ENCODE measurements around the gene ST6GAL1.
A peak's percentile ranks its signal among the peaks of the same experiment; 100 is the strongest.

ST6GAL1 gene

DNA sequence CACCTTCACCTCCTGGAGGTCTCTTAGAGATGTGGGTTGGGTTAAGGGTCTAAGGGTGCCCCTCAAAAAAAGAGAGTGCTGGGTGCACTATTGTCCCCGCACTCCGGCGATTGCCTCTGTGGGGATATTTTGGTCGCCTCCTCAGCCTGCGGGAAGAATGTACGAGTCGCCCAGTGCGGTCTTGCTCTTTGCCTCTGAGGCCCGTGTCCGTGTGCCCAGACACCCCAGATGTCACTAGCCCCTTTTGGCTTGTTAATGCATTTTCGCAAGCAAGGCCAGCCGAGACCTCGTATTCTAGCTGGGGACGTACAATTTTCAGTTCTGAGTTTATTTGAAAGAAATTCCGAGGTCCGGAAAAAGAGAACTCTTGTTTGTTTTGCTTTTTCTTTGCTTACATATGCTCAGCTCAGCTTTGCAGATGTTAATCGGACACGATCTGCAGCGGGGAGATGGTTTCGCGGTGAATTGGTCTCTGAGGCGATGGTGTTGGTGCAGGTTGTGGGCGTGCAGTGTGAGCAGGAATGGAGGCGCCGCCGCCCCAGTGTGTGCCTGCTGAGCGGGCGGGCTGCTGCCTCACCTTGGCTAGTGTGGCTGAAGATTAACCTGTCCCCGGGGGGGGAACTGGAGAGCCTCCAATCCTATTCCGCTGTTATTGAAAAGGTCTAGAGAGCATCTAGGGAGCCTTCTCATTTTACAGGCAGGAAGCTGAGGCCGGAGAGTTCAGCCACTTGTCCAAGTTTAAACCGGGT lies 1.4 kb downstream of the ST6GAL1 start:
- peak; percentile 56 for DNase-seq (ENCODE audit: low spot score)
- TF ChIP-seq, protein P1, sequence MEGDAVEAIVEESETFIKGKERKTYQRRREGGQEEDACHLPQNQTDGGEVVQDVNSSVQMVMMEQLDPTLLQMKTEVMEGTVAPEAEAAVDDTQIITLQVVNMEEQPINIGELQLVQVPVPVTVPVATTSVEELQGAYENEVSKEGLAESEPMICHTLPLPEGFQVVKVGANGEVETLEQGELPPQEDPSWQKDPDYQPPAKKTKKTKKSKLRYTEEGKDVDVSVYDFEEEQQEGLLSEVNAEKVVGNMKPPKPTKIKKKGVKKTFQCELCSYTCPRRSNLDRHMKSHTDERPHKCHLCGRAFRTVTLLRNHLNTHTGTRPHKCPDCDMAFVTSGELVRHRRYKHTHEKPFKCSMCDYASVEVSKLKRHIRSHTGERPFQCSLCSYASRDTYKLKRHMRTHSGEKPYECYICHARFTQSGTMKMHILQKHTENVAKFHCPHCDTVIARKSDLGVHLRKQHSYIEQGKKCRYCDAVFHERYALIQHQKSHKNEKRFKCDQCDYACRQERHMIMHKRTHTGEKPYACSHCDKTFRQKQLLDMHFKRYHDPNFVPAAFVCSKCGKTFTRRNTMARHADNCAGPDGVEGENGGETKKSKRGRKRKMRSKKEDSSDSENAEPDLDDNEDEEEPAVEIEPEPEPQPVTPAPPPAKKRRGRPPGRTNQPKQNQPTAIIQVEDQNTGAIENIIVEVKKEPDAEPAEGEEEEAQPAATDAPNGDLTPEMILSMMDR (IDR thresholded peaks at IDR 0.05; ENCODE audit: extremely low read depth, missing control alignments): no peak

- TF ChIP-seq, protein P1 (IDR thresholded peaks at IDR 0.05; ENCODE audit: extremely low read depth, missing control alignments): no peak
- no peak for DNase-seq (ENCODE audit: low spot score)
Measured at GRCh38 chr3:186932281-186933181, 2.2 kb downstream of the ST6GAL1 start.

DNA sequence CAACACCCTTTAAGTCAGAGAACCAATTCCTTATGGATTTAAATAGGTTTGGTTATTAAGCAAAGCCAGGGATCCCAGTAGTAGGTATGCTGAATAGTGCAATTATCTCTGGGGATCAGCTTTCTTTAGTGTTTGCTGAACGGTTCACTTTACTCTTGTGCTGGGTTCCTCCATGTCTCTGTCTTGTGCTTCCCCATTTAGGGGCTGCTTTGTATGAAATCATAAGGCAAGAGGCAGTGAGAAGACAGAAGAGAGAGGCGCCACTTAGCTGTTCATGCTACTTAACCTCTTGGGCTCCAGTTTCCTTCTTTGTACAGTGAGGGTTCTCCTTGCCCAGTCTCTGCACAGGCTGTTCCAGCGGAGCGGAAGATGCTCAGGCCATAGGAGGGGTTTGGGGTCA lies 3.5 kb downstream of the ST6GAL1 start:
- no peak for DNase-seq (ENCODE audit: low spot score)
- TF ChIP-seq, protein P1 (IDR thresholded peaks at IDR 0.05; ENCODE audit: extremely low read depth, missing control alignments): no peak

DNA sequence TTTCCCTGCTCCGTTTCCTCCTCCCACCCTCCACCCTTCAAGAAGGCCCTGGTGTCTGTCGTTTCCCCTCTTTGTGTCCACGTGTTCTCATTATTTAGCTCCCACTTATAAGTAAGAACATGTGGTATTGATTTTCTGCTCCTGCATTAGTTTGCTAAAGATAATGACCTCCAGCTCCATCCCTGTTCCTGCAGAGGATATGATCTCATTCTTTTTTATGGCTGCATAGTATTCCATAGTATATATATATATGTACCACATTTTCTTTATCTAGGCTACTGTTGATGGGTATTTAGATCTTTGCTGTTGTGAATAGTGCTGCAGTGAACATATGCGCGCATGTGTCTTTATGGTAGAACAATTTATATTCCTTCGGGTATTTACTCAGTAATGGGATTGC lies 4.8 kb downstream of the ST6GAL1 start:
- TF ChIP-seq, protein P1 (IDR thresholded peaks at IDR 0.05; ENCODE audit: extremely low read depth, missing control alignments): no peak
- DNase-seq (ENCODE audit: low spot score): no peak

DNA sequence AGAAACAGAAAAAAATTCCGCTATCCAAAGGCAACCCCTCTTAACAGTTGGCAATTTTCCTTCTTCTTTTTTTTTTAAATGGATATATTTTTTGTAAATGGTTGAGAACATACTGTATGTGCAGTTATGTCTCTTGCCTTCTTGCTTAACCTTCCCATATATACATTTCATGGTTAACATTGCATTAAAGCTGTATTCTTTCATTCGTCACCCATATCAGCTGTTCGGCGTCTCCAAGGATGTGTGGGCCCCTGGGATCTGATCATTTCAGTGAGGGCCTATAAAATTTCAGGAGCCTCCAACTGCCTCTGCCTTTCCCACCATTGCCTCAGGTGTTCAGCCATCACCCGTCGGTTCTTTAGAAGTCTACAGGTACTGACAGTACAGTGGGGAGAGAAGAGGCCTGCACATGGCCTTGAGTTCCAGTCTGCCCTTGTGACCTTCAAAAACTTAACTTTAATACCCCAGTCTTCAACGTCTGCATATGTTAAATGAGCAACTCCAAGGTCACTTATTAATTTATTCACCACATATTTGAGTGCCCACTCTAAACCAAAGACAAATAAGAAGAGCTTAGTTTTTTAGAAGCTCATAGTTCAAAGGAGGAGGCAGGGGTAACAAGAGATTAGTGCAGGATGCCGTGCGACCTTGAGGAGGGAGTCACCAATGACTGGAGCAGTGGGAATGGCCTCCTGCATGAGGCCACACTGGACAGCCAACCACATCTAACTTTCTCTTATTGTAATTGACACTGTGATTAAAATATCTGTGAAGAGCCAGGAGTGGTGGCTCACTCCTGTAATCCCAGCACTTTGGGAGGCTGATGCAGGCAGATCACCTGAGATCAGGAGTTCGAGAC lies 6.9 kb downstream of the ST6GAL1 start:
- TF ChIP-seq, protein P1 (IDR thresholded peaks at IDR 0.05; ENCODE audit: extremely low read depth, missing control alignments): no peak
- no peak for DNase-seq (ENCODE audit: low spot score)

DNA sequence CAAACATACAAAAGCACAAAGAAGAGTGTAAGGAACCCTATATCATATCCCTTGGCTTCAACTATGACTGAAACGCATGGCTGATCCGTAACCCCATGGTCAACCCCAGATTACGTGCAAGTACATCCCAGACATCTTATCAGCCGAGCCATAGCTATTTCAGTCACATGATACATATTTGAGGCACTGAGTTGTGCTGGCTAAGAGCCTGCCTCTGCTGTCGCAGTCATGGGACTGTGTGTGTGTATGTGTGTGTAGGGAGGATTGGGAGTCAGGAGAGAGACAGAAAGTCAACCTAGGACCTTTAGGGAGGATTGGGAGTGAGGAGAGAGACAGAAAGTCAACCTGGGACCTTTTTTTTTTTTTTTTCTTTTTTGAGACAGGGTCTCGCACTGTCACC lies 8.4 kb downstream of the ST6GAL1 start:
- no peak for DNase-seq (ENCODE audit: low spot score)
- TF ChIP-seq, protein P1 (IDR thresholded peaks at IDR 0.05; ENCODE audit: extremely low read depth, missing control alignments): no peak
